Liver (tissue), 9 donors: Measurements from ENCODE around the gene HNRNPM. TPM values are rescaled to one million over a fixed set of nuclear protein-coding genes. Genes with fewer than 3 reads are reported as not detected.

ENCODE experiments used
- DNase-seq: peaks from one replicate; pipeline ENCODE4 v3.0.0-alpha.2; 2017; ENCODE audit warnings: low spot score
- H3K27ac ChIP-seq, 2 donors: one replicate each; pipeline ENCODE4 v1.7.0; 2013; ENCODE audit warnings: inconsistent platforms in 2 of 2, low read length in 2 of 2, control low read depth in 1 of 2, low read depth in 1 of 2, mild to moderate bottlenecking in 1 of 2
- H3K27me3 ChIP-seq, 4 donors: one replicate each; pipeline versions ENCODE4 v1.6.1 to v1.7.0; 2013; ENCODE audit warnings: low read length in 3 of 4, inconsistent platforms in 1 of 4, mild to moderate bottlenecking in 1 of 4, moderate library complexity in 1 of 4; ENCODE audit not compliant: control insufficient read depth in 4 of 4, insufficient read depth in 4 of 4
- H3K36me3 ChIP-seq, 4 donors: one replicate each; pipeline versions ENCODE4 v1.6.1 to v1.7.0; 2013; ENCODE audit warnings: low read length in 3 of 4, mild to moderate bottlenecking in 3 of 4, low read depth in 1 of 4, moderate library complexity in 1 of 4; ENCODE audit not compliant: control insufficient read depth in 4 of 4, insufficient read depth in 3 of 4
- H3K4me1 ChIP-seq, 4 donors: one replicate each; pipeline versions ENCODE4 v1.6.1 to v1.7.0; 2013; ENCODE audit warnings: low read length in 3 of 4, mild to moderate bottlenecking in 3 of 4, moderate library complexity in 1 of 4; ENCODE audit not compliant: control insufficient read depth in 4 of 4, insufficient read depth in 4 of 4
- H3K4me3 ChIP-seq, 3 donors: one replicate each; pipeline versions ENCODE4 v1.6.1 to v1.7.0; 2013; ENCODE audit warnings: low read length in 3 of 3, control low read depth in 1 of 3, low read depth in 1 of 3, mild to moderate bottlenecking in 1 of 3
- H3K9ac ChIP-seq, 2 donors: one replicate each; pipeline ENCODE4 v1.7.0; 2013; ENCODE audit warnings: low read length in 2 of 2, mild to moderate bottlenecking in 2 of 2, moderate library complexity in 2 of 2, control low read depth in 1 of 2, low read depth in 1 of 2
- H3K9me3 ChIP-seq, 4 donors: one replicate each; pipeline versions ENCODE4 v1.6.1 to v1.7.0; 2013; ENCODE audit warnings: low read length in 3 of 4; ENCODE audit not compliant: control insufficient read depth in 4 of 4
- EGR1 ChIP-seq, 2 donors: IDR thresholded peaks; 2 replicates each; pipeline ENCODE4 v1.6.1; 2016 to 2018; ENCODE audit warnings: antibody characterized with exemption in 2 of 2, low read depth in 2 of 2
- FOXA1 ChIP-seq: IDR thresholded peaks from 2 replicates; pipeline ENCODE4 v1.6.1; 2016; ENCODE audit warnings: antibody characterized with exemption
- FOXA2 ChIP-seq: IDR thresholded peaks from 2 replicates; pipeline ENCODE4 v1.6.1; 2016; ENCODE audit warnings: antibody characterized with exemption
- GABPA ChIP-seq, 2 donors: IDR thresholded peaks in 1 of 2; conservative IDR thresholded peaks in 1 of 2; 2 replicates each; pipeline ENCODE4 v1.6.1; 2016; ENCODE audit warnings: antibody characterized with exemption in 2 of 2, mild to moderate bottlenecking in 1 of 2, moderate library complexity in 1 of 2
- HNF4A ChIP-seq, 2 donors: conservative IDR thresholded peaks; 2 replicates each; pipeline ENCODE4 v1.6.1; 2016; ENCODE audit warnings: antibody characterized with exemption in 2 of 2, mild to moderate bottlenecking in 2 of 2
- HNF4G ChIP-seq: IDR thresholded peaks from 2 replicates; pipeline ENCODE4 v1.6.1; 2016; ENCODE audit warnings: antibody characterized with exemption
- JUND ChIP-seq, 2 donors: IDR thresholded peaks; 2 replicates each; pipeline ENCODE4 v1.6.1; 2016; ENCODE audit warnings: antibody characterized with exemption in 2 of 2
- NR2F2 ChIP-seq: IDR thresholded peaks from 2 replicates; pipeline ENCODE4 v1.6.1; 2016; ENCODE audit warnings: antibody characterized with exemption
- RAD21 ChIP-seq, 2 donors: IDR thresholded peaks; 2 replicates each; pipeline ENCODE4 v1.6.1; 2016; ENCODE audit warnings: antibody characterized with exemption in 2 of 2, mild to moderate bottlenecking in 2 of 2
- RXRA ChIP-seq, 2 donors: IDR thresholded peaks; 2 replicates each; pipeline ENCODE4 v1.6.1; 2017 to 2018; ENCODE audit warnings: antibody characterized with exemption in 2 of 2, mild to moderate bottlenecking in 1 of 2
- SP1 ChIP-seq: IDR thresholded peaks from 2 replicates; pipeline ENCODE4 v1.6.1; 2018; ENCODE audit warnings: antibody characterized with exemption, mild to moderate bottlenecking
- TAF1 ChIP-seq: conservative IDR thresholded peaks from 2 replicates; pipeline ENCODE4 v1.6.1; 2016; ENCODE audit warnings: antibody characterized with exemption, mild to moderate bottlenecking
- YY1 ChIP-seq: IDR thresholded peaks from 2 replicates; pipeline ENCODE4 v1.6.1; 2016; ENCODE audit warnings: antibody characterized with exemption, mild to moderate bottlenecking
- WGBS: extraction: QIAGEN DNeasy Blood & Tissue Kit; methylation state at CpG from one replicate; pipeline ENCODE4 v1.1.7; 2013; 5-methylcytosine and 5-hydroxymethylcytosine counted together
- polyA plus RNA-seq, 2 donors: library from polyadenylated mRNA; stranded (reverse) in 1 of 2; unstranded in 1 of 2; fragments of 200-250 nt in 1 of 2; fragments of >200 nt in 1 of 2; fragmentation: Nextera tagmentation in 1 of 2; extraction: Ambion mirVana in 1 of 2; gene quantifications; one replicate each; pipeline versions ENCODE4 v1.2.1 to v1.2.3, GENCODE V29; 2013 to 2015
- total RNA-seq, 2 donors: library from RNA; depleted of rRNA; stranded (reverse); fragments of >200 nt; gene quantifications; one replicate each; pipeline ENCODE4 v1.2.3, GENCODE V29; 2014
- TF ChIP-seq, protein P1 (sequence below): IDR thresholded peaks from 2 replicates; pipeline ENCODE4 v1.6.1; 2016; ENCODE audit warnings: antibody characterized with exemption
- TF ChIP-seq, protein P2 (sequence below): IDR thresholded peaks from 2 replicates; pipeline ENCODE4 v1.6.1; 2016; ENCODE audit warnings: antibody characterized with exemption, mild to moderate bottlenecking
- TF ChIP-seq, protein P3 (sequence below): fragments of 150-350 bp; IDR thresholded peaks from 2 replicates; pipeline ENCODE4 v1.5.1; 2017; ENCODE audit warnings: improper control_type of control experiment, low read depth, low read length; ENCODE audit not compliant: missing input control
- TF ChIP-seq, protein P4 (sequence below): IDR thresholded peaks from 2 replicates; pipeline ENCODE4 v1.6.1; 2016; ENCODE audit warnings: antibody characterized with exemption
- TF ChIP-seq, protein P5 (sequence below): IDR thresholded peaks from 2 replicates; pipeline ENCODE4 v1.6.1; 2016; ENCODE audit warnings: antibody characterized with exemption
- donor health status: healthy.
- donor health status: healthy.
- donor health status: healthy.
- donor health status: healthy.
- donor health status: healthy.

Gene HNRNPM
- total and polyA plus RNA-seq, 4 donors: 39.4 to 86.9 (median 70.7) TPM

DNA sequence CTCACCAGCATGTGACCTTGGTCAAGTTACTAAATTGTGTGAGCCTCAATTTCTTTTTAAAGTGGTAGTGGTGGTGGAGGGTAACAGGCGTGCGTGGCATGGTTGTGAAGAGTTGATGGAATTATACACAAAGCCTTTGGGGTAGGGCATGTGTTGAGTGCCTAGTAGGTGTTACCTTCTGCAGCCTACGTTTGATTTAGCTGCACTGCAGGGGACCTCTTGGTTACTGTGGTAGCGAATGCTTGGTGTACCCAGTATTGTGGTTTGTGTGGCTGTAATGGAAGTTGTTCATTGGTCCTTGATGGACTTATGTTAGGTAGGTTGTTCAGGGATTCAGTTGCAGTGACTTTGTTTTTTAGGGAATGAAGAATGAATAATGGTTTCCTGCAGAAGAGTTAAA is 33.1 kb downstream of the HNRNPM start:
- whole genome bisulfite sequencing: 81% methylated on average over 4 of the region's 4 CpGs
- TF ChIP-seq SP1: no peak
- TF ChIP-seq FOXA2: no peak
- no peak for TF ChIP-seq RXRA (IDR thresholded peaks at IDR 0.05)
- no peak for TF ChIP-seq JUND (IDR thresholded peaks at IDR 0.05)
- TF ChIP-seq, protein P1, sequence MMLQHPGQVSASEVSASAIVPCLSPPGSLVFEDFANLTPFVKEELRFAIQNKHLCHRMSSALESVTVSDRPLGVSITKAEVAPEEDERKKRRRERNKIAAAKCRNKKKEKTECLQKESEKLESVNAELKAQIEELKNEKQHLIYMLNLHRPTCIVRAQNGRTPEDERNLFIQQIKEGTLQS: no peak
- no peak for TF ChIP-seq TAF1
- TF ChIP-seq FOXA1: no peak
- TF ChIP-seq EGR1 (IDR thresholded peaks at IDR 0.05; ENCODE audit: low read depth in 2 of 2): no peak
- no peak for TF ChIP-seq HNF4A (conservative IDR thresholded peaks at IDR 0.05)
- no peak for TF ChIP-seq GABPA (IDR thresholded peaks at IDR 0.05 in 1 of 2, conservative IDR thresholded peaks at IDR 0.05 in 1 of 2)
- no peak for TF ChIP-seq RAD21 (IDR thresholded peaks at IDR 0.05)
- TF ChIP-seq HNF4G: no peak
- TF ChIP-seq NR2F2: no peak
- TF ChIP-seq, protein P2, sequence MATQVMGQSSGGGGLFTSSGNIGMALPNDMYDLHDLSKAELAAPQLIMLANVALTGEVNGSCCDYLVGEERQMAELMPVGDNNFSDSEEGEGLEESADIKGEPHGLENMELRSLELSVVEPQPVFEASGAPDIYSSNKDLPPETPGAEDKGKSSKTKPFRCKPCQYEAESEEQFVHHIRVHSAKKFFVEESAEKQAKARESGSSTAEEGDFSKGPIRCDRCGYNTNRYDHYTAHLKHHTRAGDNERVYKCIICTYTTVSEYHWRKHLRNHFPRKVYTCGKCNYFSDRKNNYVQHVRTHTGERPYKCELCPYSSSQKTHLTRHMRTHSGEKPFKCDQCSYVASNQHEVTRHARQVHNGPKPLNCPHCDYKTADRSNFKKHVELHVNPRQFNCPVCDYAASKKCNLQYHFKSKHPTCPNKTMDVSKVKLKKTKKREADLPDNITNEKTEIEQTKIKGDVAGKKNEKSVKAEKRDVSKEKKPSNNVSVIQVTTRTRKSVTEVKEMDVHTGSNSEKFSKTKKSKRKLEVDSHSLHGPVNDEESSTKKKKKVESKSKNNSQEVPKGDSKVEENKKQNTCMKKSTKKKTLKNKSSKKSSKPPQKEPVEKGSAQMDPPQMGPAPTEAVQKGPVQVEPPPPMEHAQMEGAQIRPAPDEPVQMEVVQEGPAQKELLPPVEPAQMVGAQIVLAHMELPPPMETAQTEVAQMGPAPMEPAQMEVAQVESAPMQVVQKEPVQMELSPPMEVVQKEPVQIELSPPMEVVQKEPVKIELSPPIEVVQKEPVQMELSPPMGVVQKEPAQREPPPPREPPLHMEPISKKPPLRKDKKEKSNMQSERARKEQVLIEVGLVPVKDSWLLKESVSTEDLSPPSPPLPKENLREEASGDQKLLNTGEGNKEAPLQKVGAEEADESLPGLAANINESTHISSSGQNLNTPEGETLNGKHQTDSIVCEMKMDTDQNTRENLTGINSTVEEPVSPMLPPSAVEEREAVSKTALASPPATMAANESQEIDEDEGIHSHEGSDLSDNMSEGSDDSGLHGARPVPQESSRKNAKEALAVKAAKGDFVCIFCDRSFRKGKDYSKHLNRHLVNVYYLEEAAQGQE: no peak
- TF ChIP-seq, protein P3, sequence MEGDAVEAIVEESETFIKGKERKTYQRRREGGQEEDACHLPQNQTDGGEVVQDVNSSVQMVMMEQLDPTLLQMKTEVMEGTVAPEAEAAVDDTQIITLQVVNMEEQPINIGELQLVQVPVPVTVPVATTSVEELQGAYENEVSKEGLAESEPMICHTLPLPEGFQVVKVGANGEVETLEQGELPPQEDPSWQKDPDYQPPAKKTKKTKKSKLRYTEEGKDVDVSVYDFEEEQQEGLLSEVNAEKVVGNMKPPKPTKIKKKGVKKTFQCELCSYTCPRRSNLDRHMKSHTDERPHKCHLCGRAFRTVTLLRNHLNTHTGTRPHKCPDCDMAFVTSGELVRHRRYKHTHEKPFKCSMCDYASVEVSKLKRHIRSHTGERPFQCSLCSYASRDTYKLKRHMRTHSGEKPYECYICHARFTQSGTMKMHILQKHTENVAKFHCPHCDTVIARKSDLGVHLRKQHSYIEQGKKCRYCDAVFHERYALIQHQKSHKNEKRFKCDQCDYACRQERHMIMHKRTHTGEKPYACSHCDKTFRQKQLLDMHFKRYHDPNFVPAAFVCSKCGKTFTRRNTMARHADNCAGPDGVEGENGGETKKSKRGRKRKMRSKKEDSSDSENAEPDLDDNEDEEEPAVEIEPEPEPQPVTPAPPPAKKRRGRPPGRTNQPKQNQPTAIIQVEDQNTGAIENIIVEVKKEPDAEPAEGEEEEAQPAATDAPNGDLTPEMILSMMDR: no peak
- TF ChIP-seq, protein P4, sequence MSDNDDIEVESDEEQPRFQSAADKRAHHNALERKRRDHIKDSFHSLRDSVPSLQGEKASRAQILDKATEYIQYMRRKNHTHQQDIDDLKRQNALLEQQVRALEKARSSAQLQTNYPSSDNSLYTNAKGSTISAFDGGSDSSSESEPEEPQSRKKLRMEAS: no peak
- TF ChIP-seq, protein P5, sequence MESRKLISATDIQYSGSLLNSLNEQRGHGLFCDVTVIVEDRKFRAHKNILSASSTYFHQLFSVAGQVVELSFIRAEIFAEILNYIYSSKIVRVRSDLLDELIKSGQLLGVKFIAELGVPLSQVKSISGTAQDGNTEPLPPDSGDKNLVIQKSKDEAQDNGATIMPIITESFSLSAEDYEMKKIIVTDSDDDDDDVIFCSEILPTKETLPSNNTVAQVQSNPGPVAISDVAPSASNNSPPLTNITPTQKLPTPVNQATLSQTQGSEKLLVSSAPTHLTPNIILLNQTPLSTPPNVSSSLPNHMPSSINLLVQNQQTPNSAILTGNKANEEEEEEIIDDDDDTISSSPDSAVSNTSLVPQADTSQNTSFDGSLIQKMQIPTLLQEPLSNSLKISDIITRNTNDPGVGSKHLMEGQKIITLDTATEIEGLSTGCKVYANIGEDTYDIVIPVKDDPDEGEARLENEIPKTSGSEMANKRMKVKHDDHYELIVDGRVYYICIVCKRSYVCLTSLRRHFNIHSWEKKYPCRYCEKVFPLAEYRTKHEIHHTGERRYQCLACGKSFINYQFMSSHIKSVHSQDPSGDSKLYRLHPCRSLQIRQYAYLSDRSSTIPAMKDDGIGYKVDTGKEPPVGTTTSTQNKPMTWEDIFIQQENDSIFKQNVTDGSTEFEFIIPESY: no peak
- no peak for TF ChIP-seq YY1
- H3K4me1 ChIP-seq: no peaks in the 10 kb centered on the region
- H3K36me3 ChIP-seq: peaks cover 11 to 78% (median 52%) of the 10 kb centered on the region in 4 donors
- no peaks in the 10 kb centered on the region for H3K27me3 ChIP-seq
- DNase-seq: no peak
- no peak overlapping the region for H3K27ac ChIP-seq
- no peak overlapping the region for H3K4me3 ChIP-seq
- no peak overlapping the region for H3K9ac ChIP-seq
- H3K9me3 ChIP-seq: no peaks in the 10 kb centered on the region
